ENCODE data around the gene CAMK1D. TPM values are rescaled to one million over a fixed set of nuclear protein-coding genes. Genes with fewer than 3 reads are reported as not detected.

CAMK1D gene
- total RNA-seq, 1 donor, result 11.2 TPM

DNA sequence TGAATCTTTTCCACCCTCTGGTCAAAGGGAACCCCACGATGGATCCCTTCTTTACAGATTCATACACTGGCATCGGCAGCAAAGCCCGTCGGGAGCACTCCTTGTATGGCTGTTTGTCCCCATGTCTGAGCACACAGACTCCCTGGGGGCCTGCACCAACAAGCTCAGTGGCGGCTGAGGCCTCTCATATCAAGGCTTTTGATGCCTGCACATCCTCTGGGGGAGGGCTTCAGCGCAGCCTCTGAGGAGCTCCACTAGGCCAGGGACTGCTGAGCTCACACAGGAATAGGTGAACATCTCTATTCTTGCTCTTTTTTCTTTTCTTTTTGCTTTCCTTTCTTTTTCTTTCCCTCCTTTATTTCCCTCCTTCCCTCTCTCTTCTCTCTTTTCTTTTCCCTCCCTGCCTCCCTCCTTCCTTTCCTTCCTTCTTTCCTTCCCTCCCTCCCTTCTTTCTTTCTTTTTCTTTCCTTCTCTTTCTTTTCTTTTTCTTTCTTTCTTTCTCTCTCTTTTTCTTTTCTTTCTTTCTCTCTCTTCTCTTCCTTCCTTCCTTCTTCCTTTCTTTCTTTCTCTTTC, 477.5 kb downstream of the CAMK1D start:
- no peaks in the 10 kb centered on the region for H4K20me1 ChIP-seq (ENCODE audit: insufficient read depth, low read length)
- TF ChIP-seq, protein P1, sequence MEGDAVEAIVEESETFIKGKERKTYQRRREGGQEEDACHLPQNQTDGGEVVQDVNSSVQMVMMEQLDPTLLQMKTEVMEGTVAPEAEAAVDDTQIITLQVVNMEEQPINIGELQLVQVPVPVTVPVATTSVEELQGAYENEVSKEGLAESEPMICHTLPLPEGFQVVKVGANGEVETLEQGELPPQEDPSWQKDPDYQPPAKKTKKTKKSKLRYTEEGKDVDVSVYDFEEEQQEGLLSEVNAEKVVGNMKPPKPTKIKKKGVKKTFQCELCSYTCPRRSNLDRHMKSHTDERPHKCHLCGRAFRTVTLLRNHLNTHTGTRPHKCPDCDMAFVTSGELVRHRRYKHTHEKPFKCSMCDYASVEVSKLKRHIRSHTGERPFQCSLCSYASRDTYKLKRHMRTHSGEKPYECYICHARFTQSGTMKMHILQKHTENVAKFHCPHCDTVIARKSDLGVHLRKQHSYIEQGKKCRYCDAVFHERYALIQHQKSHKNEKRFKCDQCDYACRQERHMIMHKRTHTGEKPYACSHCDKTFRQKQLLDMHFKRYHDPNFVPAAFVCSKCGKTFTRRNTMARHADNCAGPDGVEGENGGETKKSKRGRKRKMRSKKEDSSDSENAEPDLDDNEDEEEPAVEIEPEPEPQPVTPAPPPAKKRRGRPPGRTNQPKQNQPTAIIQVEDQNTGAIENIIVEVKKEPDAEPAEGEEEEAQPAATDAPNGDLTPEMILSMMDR (IDR thresholded peaks at IDR 0.05; ENCODE audit: extremely low read depth, low read depth, low read length), result no peak
- no peaks in the 10 kb centered on the region for H3K9me3 ChIP-seq (ENCODE audit: low read depth, low read length)

DNA sequence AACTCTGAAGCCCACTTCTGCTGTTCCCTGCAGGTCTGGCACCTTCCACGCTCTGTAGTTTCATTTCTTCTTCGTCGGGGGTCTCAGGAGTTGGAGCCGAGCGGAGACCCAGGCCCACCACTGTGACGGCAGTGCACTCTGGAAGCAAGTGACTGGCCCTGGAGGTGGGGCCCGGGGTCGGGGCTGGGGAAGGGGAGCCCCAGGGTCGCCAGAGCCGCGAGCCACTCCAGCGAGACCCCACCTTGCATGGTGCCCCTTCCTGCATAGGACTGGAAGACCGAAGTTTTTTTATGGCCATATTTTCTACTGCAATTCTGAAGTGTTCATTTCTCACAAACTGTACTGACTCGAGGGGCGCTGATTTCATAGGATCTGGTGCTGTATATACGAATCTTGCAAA, 479.4 kb downstream of the CAMK1D start:
- TF ChIP-seq, protein P1 (IDR thresholded peaks at IDR 0.05; ENCODE audit: extremely low read depth, low read depth, low read length), result no peak
- H3K27ac ChIP-seq (ENCODE audit: low read depth, low read length), result no peak overlapping the region
- no peaks in the 10 kb centered on the region for H3K9me3 ChIP-seq (ENCODE audit: low read depth, low read length)
- no peaks in the 10 kb centered on the region for H4K20me1 ChIP-seq (ENCODE audit: insufficient read depth, low read length)
- no peak overlapping the region for H3K4me3 ChIP-seq (ENCODE audit: insufficient read depth, low read length)
- H3K79me2 ChIP-seq (ENCODE audit: insufficient read depth, low read length), result no peaks in the 10 kb centered on the region
- H2AFZ ChIP-seq (ENCODE audit: low read length), result no peak overlapping the region
- H3K27me3 ChIP-seq (ENCODE audit: insufficient read depth, low read length), result no peaks in the 10 kb centered on the region
- H3K36me3 ChIP-seq (ENCODE audit: insufficient read depth, low read length), result no peaks in the 10 kb centered on the region
- no peaks in the 10 kb centered on the region for H3K4me1 ChIP-seq (ENCODE audit: insufficient read depth, low read length)
- DNase-seq (ENCODE audit: insufficient read length, low spot score, missing footprints), result no peak
- H3K4me2 ChIP-seq (ENCODE audit: insufficient read depth, low read length), result no peak overlapping the region

More for the DNA sequence above, 477.5 kb downstream of the CAMK1D start:
- no peaks in the 10 kb centered on the region for H3K36me3 ChIP-seq (ENCODE audit: insufficient read depth, low read length)
- H3K4me2 ChIP-seq (ENCODE audit: insufficient read depth, low read length), result no peak overlapping the region
- no peaks in the 10 kb centered on the region for H3K79me2 ChIP-seq (ENCODE audit: insufficient read depth, low read length)
- no peak overlapping the region for H2AFZ ChIP-seq (ENCODE audit: low read length)
- no peak overlapping the region for H3K4me3 ChIP-seq (ENCODE audit: insufficient read depth, low read length)
- H3K27me3 ChIP-seq (ENCODE audit: insufficient read depth, low read length), result no peaks in the 10 kb centered on the region
- DNase-seq (ENCODE audit: insufficient read length, low spot score, missing footprints), result peak; percentile 42
- no peak overlapping the region for H3K27ac ChIP-seq (ENCODE audit: low read depth, low read length)
- no peaks in the 10 kb centered on the region for H3K4me1 ChIP-seq (ENCODE audit: insufficient read depth, low read length)

DNA sequence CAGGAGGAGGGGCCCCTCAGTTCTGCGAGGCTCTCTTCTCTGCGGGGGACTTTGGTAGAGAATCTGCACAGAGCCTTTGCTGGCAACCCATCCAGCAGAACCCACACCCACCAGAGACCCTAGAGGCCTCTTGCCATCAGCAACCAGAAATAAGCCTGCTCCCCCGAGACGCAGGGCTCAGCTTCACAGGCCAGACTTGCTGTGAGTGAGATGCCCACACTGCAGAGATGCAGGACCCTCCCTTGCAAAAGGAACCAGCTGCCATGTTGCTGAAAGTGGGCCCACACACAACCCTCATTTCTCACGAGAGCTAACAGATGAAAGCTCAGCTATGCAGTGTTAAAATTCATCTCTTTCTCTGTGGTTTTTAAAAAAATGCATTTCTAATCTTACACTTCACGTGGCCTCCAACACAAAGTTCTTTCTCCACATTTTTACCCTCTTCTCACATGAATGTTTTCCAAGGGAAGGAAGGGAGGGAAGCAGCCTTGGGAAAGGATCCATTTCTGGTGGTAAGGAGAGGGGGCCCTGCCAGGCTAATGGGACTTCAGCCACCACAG, 480.6 kb downstream of the CAMK1D start:
- no peak for DNase-seq (ENCODE audit: insufficient read length, low spot score, missing footprints)
- Histone ChIP-seq H3K4me1 (ENCODE audit: insufficient read depth, low read length) (no peaks in the 10 kb centered on the region), H3K79me2 (ENCODE audit: insufficient read depth, low read length) (no peaks in the 10 kb centered on the region), H3K4me3 (ENCODE audit: insufficient read depth, low read length) (no peak overlapping the region), H3K9me3 (ENCODE audit: low read depth, low read length) (no peaks in the 10 kb centered on the region), H2AFZ (ENCODE audit: low read length) (no peak overlapping the region), H3K27ac (ENCODE audit: low read depth, low read length) (no peak overlapping the region), H3K4me2 (ENCODE audit: insufficient read depth, low read length) (no peak overlapping the region), H3K36me3 (ENCODE audit: insufficient read depth, low read length) (no peaks in the 10 kb centered on the region), H4K20me1 (ENCODE audit: insufficient read depth, low read length) (no peaks in the 10 kb centered on the region), H3K27me3 (ENCODE audit: insufficient read depth, low read length) (no peaks in the 10 kb centered on the region)
- TF ChIP-seq, protein P1 (IDR thresholded peaks at IDR 0.05; ENCODE audit: extremely low read depth, low read depth, low read length), result no peak

DNA sequence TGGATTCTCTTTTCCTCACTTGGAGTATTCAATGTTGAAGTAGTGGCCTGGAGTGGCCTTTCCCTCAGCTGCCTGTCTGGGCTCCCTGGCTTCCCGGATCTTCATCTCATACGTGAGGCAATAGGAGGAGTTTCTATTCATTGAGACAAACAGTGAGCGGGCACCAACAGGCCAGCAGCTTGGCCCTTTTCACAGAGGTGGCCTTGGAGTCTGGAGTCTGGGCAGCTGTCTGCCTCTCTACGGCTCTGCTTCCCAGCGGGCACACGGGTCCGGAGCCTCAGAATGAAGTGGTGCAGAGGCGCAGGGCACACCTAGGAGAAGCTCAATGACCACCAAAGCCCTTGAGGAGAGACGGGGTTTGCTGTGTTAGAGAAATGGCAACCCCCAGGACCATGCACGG, 482.7 kb downstream of the CAMK1D start:
- H3K4me1 ChIP-seq (ENCODE audit: insufficient read depth, low read length), result peaks cover 6% of the 10 kb centered on the region
- H3K27ac ChIP-seq (ENCODE audit: low read depth, low read length), result no peak overlapping the region
- no peaks in the 10 kb centered on the region for H3K27me3 ChIP-seq (ENCODE audit: insufficient read depth, low read length)
- DNase-seq (ENCODE audit: insufficient read length, low spot score, missing footprints), result no peak
- H3K36me3 ChIP-seq (ENCODE audit: insufficient read depth, low read length), result no peaks in the 10 kb centered on the region
- no peaks in the 10 kb centered on the region for H3K9me3 ChIP-seq (ENCODE audit: low read depth, low read length)
- TF ChIP-seq, protein P1 (IDR thresholded peaks at IDR 0.05; ENCODE audit: extremely low read depth, low read depth, low read length), result no peak
- H4K20me1 ChIP-seq (ENCODE audit: insufficient read depth, low read length), result no peaks in the 10 kb centered on the region
- H2AFZ ChIP-seq (ENCODE audit: low read length), result no peak overlapping the region
- no peaks in the 10 kb centered on the region for H3K79me2 ChIP-seq (ENCODE audit: insufficient read depth, low read length)
- no peak overlapping the region for H3K4me3 ChIP-seq (ENCODE audit: insufficient read depth, low read length)
- H3K4me2 ChIP-seq (ENCODE audit: insufficient read depth, low read length), result no peak overlapping the region

Measured in osteoblast (primary cell).